ENCODE results near the gene RAB29.
A peak's percentile ranks its signal among the peaks of the same experiment; 100 is the strongest.
"Not testable (repeated sequence)": the region's sequence is repeated elsewhere in the genome, so short reads cannot be mapped to it uniquely, and the experiment has no call there.

The RAB29 gene

DNA sequence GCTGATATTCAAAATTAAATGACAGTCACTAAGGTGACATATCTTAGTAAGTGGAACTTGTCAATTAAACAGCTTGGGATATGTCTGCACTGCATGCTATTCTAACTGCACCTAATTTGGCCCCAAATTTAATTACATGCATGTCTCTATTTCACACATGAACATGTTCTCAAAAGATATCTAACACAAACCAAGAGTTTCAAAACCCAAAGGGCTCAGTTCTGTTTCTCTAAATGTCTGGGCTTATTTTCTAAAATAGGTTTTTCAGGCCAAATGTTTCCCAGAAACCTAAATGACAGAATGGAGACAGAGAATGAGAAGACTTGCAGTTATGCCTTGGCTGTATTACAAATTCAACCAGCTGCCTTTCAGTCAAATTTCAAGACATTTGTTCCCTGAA, 11.3 kb downstream of the RAB29 start:
- no peak for DNase-seq

DNA sequence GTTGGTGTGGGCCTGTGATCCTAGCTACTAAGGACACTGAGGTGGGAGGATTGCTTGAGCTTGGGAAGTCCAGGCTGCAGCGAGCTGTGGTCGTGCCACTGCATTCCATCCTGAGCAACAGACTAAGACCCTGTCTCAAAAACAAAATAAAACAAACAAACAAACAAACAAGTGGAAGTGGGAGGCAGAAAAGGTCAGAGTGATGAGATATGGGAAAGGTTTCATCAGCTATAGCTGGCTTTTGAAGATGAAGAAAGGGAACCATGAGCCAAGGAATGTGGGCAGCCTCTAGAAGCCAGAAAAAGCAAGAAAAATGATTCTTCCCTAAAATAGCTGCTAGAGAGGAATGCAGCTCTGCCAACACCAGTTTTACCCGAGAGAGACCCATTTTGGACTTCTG, 14.7 kb downstream of the RAB29 start:
- no peak for DNase-seq

- DNase-seq, result no peak
Observed at GRCh38 chr1:205756552-205756951, 18.7 kb downstream of the RAB29 start.

GRCh38 chr1:205754857-205755256, 20.4 kb downstream of the RAB29 start:
- DNase-seq, result no peak

GRCh38 chr1:205751036-205751651, 24.1 kb downstream of the RAB29 start:
- DNase-seq, result peak in 1 of 5 donors; percentile 40

GRCh38 chr1:205750138-205751035, 24.9 kb downstream of the RAB29 start, which contains the start of gene NUCKS1:
TSS of gene NUCKS1 (minus strand) at chr1:205750182. CDS start at chr1:205749973, 209 bp downstream.
- peak; percentile 91 to 99 (median 96) for DNase-seq

DNA sequence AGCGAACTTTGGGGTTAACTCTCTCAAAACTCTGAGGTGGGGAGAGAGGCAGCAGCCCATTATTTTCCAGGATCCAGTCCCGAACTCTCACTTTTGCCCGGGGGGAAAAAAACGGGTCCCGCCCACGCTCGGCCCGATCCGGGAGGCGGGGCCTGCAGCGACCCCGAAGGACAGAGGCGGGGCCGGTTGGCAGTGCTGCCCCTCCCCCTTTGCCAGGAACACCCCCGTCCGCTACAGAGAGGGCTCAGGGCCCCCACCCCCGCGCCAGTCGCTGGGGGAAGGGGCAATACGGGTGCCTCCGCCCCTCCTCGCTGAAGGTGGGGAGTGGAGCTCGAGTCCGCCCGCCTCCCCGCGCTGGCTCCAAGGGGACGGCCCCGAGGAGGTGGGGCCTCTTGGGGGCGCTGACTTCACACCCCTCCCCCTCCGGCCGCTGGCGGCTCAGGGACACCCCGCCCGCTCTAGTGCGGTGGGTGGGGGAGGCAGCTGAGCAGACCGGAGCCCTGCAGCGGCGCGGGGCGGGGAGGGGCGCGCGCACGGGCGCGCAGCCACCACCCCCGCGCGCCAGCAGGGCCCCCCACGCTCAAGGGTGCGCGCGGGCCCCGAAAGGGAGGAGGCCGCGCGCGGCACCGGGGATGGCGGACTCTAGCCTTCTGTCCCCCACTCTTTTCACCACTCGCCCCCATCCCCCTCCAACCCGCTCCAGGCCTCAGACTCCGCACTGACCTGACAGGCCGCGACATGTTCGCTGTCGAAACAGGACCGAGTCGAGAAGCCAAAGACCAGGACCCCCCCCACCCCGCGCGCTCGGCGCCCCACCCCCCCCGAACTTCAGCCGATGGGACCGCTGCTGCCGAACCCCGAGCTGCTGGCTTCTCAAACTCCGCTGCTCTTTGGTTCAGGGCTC, 25.8 kb downstream of the RAB29 start:
- peak; percentile 92 to 96 (median 92) for DNase-seq

DNA sequence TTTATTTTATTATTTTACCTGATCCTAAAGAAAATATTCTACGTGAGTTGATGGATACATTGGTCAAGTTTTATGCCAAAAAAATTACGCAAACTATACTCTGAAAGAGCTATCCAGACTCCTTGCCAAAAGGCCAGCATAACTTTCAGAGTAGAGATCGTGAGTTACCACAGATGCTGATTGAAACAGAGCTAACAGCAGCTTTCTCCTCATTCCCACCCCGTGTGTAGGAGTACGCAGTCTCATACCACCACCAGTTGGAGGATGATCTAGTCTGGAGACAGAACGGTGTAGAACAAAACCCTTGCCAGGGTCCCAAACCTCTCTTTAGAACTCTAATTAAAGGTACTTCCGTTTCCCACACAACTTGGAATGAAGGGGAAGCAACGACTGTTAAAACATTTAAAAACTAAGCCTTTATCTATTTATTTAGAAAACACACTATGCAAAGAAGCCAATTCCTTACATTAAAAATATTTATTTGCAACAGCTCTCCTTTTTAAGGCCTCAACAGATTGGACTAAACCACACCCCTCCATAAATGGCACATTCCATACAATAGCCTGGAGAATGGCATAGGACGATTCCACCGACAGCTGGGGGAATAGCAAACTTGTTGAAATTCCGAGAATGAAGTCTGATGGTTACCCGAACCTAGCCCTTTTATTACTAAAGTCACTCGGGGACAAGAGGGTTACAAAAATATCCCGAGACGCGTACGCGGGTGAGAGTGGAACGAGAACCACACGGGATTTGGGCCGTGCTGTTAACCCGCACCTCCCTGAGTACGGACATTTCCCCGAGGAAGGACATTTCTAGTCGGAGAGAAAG, 26.7 kb downstream of the RAB29 start:
- peak in 1 of 5 donors; percentile 30 for DNase-seq

GRCh38 chr1:205746757-205747412, 28.4 kb downstream of the RAB29 start:
- DNase-seq, result no peak

- DNase-seq, result no peak
Observed at GRCh38 chr1:205744403-205744802, 30.9 kb downstream of the RAB29 start.

DNA sequence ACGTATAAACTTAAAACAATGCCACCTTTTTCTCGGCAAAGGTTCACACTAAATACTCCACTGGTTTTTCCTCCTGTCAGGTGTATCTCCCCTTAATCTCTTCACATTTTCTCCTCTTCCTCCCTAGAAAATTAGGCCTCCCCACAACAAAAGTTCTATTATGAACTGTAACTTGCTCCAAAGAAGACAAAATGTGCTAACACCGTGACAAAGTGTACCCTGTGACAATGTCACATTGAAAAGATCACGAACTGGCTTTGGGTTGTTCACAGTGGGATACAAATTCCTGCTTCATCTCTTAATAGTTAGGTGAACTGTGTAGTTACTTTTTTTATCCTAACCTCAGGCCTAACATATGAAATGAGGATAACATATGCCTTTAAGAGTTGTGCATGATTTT, 31.3 kb downstream of the RAB29 start:
- no peak for DNase-seq

- no peak for DNase-seq
Observed at GRCh38 chr1:205741681-205742080, 33.6 kb downstream of the RAB29 start.

DNA sequence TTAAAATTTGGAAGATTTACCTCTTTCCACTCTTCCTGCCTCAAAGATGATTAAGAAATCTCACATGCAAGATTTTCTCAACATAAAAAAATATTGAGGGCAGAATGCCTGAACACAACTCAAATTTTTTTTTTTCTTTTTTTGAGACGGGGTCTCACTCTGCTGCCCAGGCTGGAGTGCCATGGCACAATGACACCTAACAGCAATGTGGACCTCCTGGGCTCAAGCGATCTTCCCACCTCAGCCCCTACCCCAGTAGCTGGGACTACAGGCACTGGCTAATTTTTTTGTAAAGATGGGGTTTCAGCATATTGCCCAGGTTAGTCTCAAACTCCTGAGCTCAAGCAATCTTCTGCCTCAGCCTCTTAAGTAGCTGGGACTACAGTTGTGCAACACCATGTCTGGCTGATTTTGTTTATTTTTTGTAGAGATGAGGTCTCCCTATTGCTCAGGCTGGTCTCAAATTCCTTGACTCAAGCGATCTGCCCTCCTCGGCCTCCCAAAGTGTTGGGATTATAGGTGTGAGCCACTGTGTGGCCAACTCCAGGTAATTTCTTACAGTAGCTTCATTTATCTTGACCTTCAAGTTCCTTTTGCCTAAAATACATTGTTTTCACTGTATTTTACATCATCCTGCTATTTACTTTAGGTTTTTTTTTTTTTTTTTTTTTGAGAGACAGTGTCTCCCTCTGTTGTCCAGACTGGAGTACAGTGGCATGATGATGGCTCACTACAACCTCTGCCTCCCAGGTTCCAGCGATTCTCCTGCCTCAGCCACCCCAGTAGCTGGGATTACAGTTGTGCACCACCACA, 35.7 kb downstream of the RAB29 start:
- DNase-seq, result no peak

DNA sequence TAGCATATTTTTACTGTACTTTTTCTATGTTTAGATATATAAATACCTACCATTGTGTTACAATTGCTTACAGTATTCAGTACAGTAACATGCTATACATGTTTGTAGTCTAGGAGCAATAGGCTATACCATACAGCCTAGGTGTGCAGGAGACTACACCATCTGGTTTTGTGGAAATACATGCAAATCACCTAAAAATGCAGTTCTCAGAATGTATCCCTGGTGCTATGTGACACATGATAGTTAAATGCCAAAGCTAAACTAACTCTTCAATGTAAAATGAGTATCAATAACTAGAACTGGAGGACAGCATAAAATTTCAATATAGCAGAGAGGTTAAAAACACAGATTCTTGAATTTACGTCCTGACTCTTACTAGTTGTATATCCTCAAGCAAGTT, 40.1 kb downstream of the RAB29 start:
- DNase-seq, result no peak

- no peak for DNase-seq
Observed at GRCh38 chr1:205733438-205734175, 41.7 kb downstream of the RAB29 start.

GRCh38 chr1:205729945-205730610, 45.2 kb downstream of the RAB29 start:
- DNase-seq, result no peak

- no peak for DNase-seq
Observed at GRCh38 chr1:205726619-205727125, 48.6 kb downstream of the RAB29 start.

DNA sequence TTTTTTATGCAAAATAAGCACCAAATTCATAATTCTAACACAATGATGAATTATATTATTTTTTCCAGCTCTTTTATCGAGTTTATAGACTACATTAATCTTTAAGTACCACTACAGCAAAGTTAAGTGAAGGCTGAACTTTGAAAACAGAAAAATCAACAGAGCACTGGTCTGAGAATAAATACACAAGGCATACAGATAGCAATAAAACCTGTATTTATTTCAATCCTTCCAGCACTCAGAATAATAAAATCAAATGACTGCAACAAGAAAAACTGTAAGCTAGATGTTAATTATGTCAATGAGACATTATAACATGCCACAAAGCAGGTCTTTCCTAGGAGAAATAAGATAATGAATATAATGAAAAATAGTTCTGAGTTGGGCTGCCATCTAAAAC, 49.8 kb downstream of the RAB29 start:
- DNase-seq, result no peak

GRCh38 chr1:205720740-205721139, 54.5 kb downstream of the RAB29 start:
- not testable (repeated sequence) for DNase-seq

Measured in T-helper 1 cell (primary cell).